Measurements from ENCODE around the gene NUP210.

Gene NUP210

DNA sequence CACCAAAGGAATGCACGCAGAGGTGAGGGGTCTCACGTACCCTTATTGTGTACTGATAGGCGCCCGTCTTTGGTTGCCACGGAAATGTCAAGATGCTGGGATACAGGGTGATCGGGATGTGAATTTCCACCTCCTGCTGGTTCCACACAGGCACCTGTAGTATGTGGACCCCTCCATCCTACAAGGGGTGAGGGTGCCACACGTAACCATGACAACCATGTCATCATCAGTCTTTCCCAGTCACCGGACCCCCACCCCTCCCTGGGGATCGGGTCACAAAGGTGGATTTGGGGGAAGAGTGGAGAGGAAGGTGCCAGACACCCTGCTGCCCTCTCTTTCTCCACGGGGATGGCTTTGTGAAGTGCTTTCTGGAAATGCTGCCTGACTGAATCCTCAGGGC lies 44.7 kb downstream of the NUP210 start:
- DNase-seq (ENCODE audit: low read depth): no peak

DNA sequence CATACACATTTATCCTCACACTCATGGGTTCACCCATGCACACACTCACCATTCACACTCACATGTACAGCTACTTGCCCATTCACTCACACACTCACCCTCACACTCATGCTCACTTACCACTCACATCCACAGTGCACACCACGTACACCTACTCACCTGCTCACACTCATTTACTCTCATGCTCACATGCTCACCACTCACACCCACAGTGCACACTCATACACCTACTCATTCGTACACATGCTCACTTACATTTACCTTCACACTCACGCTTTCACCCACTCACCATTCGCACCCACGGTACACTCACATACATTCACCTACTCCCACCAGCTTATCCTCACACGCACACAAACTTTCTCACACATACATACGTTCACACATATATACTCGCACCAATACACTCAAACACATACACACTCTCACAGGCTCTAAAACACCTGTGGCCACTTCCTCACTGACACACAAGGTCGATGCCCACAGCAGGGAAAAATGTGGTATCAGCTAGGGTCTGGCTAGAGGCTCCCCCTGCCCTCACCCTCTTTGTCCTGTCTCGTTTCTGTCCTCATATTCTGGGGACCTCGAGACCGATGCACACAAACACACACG lies 46.0 kb downstream of the NUP210 start:
- DNase-seq (ENCODE audit: low read depth): no peak

DNA sequence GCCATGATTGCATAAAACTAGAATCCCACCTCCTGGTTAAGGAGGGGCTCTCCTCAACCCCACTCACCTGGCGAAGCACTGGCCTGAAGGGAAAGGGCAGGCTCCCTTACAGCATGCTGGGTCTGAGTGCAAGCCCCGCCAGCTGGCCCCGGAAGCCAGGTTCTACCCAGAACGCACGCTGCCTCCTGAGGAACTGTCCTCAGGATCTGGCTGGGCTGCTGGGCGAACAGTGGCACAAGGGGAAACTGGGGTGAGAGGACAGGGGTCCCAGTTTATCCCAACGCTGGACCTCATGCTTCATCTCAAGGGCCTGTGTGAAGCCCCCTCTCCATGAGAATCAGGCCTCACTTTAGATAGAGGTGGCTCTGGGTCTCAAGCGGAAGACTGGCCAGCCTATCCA lies 47.5 kb downstream of the NUP210 start:
- no peak for DNase-seq (ENCODE audit: low read depth)

DNA sequence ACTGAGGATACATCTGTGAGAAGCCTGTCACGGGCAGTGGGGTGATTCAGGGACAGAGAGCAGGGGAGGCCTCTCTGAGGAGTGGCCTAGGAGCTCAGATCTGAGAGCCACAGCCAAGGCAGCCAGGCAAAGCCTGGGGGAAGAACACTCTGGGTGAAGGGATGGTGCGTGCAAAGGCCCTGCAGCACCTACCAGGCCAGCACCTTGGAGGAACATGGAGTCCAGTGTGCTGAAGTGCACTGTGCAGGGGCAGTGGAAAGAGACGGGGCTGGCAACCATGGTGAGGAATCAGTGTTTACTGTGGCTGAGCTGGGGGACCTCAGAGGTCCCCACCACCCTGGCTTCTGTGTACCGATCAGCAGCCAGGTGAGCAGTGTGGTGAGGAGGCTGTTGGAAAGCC lies 48.0 kb downstream of the NUP210 start:
- no peak for DNase-seq (ENCODE audit: low read depth)

DNA sequence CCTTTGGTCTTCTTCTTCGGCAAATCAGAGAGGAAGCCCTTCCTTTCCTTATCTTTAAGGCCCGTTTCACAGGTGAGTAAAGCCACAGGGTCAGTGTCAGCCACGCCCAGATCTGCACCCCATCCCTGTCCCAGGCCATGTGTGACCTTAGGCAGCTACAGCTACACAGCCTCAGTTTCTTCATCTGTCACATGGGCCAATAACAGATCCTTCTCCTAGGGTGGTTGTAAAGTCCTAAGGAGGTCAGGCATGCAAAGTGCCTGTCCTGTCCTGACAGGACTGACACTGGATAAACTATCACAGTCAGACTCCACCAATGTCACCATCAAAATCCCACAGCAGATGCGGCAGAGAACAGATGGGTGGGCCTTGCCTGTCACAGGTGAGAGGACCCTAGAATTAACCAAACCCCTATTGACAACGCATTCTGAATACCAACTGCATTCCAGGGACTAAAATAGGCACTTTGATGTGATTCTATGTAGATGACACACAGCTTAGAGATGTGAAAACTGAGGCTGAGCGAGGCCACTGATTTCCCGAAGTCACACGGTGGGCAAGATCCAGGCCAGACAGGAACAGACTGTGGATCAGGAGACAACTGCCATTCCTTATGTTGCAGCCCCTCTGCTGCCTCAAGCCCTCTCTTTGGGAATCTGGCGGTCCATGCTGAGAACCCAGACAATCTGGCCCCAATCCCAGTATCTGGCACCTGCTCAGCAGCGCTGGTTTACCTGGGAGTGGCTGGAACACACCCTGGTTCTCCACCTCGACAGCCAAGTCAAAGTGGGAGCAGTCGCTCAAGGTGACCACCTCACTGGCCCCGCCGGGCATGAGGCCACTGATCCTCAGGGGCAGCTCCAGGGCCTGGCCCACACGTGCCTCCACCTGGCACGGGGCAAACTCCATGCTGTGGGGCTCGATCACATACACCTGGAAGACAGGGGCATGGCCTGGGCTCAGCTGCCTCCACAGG lies 48.7 kb downstream of the NUP210 start:
- no peak for DNase-seq (ENCODE audit: low read depth)

DNA sequence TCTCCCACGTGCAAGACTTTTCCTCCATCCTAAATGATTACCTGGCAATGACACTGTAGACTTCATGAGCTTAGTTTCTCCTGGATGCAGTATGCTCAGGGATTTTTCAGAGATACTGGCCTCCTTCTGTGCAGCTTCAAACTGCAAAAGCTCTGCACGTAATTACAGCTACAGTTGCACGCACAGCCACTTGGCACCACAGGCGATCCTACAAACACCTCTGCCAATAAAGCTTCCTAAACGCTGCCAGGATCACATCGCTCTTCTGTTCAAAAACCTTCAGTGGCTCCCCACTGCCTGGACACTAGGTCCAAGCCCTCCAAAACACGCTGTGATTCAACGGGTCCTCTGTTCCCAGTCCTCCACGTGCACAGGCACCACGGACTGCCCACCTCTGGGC lies 49.5 kb downstream of the NUP210 start:
- DNase-seq (ENCODE audit: low read depth): no peak

DNA sequence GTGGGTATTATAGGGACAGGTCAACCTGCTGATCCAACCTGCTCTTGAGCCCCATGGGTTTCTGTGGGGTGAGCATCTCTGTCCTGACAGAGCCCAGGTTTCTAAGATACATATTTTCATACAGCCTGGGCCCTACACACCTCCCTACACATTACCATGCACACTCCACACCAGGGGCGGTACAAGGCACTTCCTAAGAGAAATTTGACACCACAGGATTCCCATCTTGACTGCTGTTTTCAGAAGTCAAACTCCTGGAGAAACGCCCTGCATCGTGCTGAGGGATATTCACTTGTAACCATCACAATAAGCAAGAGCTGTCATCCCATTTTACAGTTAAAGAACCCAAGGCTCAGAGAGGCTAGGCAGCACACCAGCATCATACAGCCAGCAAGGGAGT lies 50.1 kb downstream of the NUP210 start:
- no peak for DNase-seq (ENCODE audit: low read depth)

DNA sequence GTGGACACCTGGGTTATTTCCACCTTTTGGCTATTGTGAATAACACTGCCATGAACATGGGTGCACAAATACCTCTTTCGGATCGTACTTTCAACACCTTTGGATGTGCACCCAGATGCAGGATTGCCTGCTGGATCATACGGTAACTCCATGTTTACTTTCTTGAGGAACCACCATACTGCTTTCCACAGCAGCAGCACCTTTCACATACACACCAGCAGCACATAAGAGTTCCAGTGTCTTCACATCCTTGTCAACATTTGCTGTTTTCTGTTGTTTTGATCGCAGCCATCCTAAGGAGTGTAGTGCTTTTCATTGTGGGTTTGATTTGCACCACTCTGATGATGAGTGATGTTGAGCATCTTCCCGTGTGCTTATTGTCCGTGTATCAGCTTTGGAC lies 51.3 kb downstream of the NUP210 start:
- no peak for DNase-seq (ENCODE audit: low read depth)

DNA sequence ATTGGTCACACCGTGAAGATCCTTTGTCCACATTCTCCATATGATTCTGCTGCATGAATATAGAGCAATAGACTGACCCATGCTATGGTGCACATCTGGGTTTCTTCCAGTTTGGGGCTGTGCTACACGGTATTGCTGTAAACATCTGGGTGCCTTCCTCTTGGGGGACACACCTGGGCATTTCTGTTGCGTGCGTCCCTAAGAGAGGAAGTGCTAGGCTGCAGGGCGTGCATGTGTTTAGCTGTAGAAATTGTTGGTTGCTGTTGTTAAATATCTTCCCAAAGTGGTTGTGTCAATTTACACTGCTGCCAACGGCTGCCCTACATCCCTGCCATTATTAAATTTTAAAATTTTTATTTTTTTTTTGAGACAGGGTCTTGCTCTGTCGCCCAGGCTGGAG lies 52.4 kb downstream of the NUP210 start:
- DNase-seq (ENCODE audit: low read depth): no peak

DNA sequence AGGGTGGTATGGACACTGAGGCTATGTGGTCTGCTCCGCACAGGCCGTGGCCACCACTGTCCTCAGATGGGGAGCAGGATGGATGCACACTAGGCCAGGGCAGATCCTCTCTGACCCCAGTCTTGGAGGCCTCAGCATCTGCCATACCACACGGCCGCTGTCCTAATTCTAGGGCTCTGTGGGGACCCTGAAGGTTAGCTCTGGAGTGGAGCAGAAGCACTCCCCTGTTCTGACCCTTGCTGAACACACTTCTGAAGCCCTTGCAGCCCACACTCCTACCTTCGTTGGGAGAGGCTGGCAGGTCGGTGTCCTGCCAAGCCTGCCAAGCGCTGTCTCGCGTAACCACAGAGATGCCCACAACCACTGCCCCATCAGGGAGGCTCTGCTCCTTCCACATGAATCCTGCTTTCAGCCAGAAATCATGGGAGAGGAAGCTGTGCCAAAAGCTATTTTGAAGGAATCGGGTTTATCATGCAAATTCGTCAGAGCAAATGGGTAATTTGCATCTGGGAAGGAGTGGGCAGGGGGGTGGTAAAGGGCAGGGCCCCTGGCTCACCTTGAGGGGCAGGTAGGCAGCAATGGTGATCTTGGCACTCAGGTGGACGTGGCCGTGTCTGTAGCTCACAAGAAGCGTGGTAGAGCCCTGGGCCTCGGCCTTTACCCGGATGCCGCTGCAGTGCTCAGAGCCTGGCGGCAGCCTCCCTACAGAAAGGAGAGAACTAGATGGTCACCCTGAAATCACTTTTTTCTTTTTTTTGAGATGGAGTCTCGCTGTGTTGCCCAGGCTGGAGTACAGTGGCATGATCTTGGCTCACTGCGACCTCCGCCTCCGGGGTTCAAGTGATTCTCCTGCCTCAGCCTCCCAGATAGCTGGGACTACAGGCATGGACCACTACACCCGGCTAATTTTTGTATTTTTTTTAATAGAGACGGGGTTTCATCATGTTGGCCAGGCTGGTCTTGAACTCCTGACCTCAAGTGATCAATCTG lies 54.4 kb downstream of the NUP210 start:
- DNase-seq (ENCODE audit: low read depth): no peak

DNA sequence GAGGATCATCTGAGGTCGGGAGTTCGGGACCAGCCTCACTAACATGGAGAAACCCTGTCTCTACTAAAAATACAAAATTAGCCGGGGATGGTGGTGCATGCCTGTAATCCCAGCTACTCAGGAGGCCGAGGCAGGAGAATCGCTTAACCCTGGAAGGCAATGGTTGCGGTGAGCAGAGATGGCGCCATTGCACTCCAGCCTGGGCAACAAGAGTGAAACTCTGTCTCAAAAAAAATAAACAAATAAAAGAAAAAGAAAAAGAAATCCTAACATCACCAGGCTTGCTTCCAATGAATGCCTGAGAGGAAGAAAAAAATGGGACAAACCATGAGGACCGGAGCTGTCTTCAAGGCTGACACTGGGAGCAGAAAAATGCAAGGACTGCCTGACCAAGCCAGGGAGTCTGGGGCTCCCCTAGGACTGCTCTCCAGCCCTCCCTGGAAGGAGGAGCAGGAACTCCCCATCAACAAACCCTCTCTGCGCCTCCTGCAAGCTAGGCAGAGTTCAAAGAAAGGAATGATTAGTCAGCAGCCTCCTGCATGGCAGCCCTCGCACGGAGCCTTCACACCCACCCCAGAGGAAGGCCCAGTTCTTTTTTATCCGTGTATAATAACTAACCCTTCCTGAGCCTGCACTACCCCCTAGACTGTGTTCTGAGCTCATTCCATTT lies 55.4 kb downstream of the NUP210 start:
- no peak for DNase-seq (ENCODE audit: low read depth)

DNA sequence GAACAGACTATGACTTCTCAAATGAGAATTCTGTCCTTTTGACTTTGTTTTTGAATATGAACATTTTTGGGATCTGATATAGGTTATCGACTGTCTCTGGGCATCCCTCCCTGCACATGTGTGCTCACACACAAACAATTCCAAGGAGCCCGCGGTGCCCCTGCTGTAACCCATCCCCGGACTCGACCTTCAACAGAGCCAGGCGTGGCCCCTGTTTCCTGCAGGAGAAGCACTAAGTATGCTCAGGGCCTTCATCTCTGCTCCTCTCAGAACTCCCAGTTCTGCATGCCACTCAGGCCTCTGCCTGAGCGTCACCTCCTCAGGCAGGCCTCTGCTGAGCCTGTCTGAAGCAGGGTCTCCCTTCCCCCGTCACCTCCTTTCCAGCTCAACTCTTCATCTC lies 57.6 kb downstream of the NUP210 start:
- DNase-seq (ENCODE audit: low read depth): no peak

DNA sequence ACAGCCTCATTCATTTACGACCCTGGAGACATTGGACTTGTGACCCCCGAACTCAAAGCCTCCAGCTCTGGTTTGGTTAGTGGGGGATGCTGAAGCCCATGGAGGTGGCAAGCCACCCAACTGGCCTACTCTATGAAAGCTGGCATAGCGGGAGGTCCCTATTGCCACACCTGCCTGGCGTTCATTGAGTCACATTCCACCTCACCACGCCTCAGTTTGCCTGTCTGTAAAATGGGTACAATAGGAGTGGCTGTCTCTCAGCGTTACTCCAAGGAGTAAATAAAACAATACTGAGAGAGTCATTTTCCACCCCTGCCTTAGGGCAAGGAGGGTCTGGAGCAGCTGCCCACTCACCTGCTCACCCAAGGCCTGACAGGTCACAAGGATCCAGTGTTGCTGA lies 60.2 kb downstream of the NUP210 start:
- no peak for DNase-seq (ENCODE audit: low read depth)

DNA sequence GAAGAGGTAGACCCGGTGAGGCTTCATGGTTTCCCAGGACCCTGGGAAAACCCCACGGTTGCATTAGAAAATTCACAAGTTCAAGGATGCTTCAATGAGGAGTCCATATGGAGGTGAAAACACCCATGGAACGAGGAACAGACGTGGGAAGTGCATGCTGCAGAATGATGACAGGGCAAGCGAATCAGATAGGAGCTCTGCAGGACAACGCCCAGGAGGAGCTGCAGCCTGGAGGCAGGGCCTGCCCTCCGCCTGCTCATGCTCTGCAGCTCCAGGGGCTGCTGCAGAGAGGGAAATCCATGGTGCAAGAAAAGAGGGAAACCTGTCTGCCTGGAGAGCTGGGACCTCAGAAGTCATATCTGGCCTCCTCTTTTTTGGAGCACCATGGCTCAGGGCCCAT lies 61.5 kb downstream of the NUP210 start:
- no peak for DNase-seq (ENCODE audit: low read depth)

DNA sequence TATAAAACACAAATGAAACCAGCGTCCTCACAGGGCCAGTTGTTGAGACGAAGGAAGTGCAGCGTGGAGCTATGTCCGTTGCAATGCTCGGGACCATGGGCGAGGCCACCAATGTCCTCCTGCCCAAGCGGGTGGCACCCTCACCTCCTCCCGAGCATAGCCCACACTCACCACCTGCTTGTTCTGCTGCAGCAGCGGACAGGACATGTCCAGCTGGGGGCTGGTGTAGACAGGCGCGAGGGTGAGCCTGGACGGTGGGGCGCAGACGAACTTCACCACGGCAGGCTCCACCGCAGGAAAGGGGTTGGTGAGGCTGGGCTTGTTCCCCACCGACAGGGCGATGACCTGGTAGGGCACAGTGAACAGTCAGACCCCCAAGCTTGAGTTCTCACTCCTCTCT lies 62.1 kb downstream of the NUP210 start:
- DNase-seq (ENCODE audit: low read depth): no peak

DNA sequence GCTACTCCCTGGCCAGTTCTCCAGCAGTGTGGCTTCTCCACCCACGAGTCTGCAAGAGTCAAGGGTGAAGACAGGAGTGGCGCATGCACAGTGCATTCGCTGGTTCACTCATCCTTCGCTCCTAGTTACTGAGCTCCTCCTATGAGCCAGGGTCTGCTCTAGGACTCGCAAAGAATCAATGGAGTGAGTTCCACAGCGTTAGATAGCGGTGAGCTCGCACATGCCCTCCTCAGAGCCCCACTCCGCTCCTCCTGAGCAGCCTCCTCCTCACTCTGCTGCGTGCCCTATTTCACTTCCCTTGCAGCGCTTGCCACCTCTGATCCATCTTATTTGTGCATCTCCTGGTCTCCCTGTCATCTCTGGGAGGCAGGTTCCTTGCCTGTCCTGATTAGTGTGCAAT lies 63.0 kb downstream of the NUP210 start:
- DNase-seq (ENCODE audit: low read depth): no peak

DNA sequence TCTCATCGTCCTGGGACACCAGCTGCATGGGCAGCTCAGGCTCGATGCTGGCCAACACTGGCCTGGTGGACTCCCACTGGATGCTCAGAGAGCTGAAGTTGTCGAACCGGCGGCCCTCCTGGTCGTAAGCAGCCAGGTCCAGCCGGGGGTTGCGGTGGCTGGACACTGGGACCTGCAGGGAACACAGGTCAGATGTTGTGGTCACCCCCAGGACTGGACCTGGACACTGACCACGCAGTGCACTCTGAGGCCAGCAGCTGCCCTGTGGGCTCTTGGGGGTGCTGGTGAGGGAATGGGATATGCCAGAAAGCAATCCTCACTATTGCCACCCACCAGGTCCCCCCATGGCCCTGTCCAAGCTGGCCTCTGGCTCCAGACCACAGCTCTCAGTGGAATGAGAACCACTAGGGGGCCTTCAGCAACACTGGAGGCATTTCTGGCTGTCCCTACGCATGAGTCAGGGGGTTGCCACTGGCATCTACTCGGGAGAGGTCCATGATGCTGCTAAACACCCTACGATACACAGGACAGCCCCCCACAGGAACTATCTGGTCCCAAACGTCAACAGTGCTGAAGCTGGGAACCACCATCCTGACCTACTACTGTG lies 66.1 kb downstream of the NUP210 start:
- DNase-seq (ENCODE audit: low read depth): no peak

DNA sequence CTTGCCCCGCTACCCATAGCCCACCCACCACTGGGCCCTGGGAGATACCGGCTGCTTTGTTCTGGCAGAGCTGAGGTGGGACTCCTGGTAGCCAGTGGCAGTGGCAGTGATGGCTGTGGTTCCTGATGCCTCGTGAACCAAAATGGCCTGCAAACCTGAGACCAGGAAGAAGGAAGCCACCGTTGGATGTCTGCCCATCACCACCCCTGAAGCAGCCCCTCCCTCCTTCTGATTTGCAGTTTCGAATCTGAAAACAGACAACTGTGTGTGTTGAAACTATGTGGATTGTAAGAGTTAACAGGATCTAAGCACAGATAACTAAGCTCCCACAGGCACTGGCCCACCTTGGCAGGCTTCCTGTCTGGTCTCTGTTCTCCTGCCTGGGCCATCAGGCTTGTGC lies 66.6 kb downstream of the NUP210 start:
- no peak for DNase-seq (ENCODE audit: low read depth)

DNA sequence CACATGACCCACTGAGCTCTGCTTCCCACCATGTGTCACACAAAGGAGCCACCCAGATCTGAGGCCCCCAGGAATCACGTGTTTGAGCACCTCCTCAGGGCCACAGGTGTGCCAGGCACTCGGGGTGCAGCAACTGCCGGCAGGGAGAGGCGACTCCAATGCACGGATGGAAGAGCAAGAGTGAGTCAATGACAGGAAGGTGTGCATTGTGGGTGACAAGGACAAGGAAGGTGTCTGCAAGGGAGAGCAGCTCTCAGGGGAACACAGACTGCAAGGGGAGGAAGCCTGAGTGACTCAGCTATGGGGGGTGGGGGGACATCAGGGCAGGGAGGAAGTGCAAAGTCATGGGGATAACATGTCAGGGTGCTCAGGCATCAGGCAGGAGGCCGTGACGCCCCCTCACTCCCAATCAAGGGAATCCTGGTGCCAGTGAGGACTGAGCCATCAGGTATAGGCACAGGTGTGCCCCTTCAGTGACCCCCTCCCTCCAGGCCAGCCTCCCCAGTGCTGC lies 67.4 kb downstream of the NUP210 start:
- no peak for DNase-seq (ENCODE audit: low read depth)

DNA sequence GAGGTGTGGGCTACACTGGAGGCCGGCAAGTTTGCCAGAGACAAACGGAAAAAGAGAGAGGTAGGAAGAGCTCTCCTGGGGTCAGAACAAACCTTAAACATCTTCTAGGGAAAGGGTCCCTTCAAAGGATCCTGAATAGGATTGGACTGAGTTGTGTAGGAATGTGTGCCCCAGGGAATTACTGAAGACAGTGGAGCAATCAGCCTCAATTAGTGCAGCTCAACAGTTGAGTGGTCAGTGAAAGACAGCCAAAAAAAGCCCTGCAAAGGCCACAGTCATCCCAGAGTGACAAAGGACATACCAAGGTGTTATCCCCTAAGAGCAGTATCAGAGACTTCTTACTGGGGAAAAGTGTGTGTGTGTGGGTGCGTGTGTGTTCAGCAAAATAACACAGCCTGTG lies 70.3 kb downstream of the NUP210 start:
- no peak for DNase-seq (ENCODE audit: low read depth)

All from T follicular helper cell (primary cell).